Upper lobe of right lung (tissue), 1 donor: ENCODE measurements around the gene OPCML. TPM values are rescaled to one million over a fixed set of nuclear protein-coding genes. Genes with fewer than 3 reads are reported as not detected.

Source experiments
- ATAC-seq: fragments of 200-7000 bp; cut with Tn5 transposase; one replicate; pipeline ENCODE4 v1.9.1; 2020; ENCODE audit warnings: mild to moderate bottlenecking, moderate library complexity
- DNase-seq: peaks from one replicate; pipeline ENCODE4 v3.0.0-alpha.2; 2020
- H3K27ac ChIP-seq: fragments of 200-600 bp; one replicate; pipeline ENCODE4 v1.8.0; 2022
- H3K27me3 ChIP-seq: fragments of 200-600 bp; one replicate; pipeline ENCODE4 v1.8.0; 2022; ENCODE audit warnings: mild to moderate bottlenecking
- H3K36me3 ChIP-seq: fragments of 200-600 bp; one replicate; pipeline ENCODE4 v1.8.0; 2022
- H3K4me1 ChIP-seq: fragments of 200-600 bp; one replicate; pipeline ENCODE4 v1.8.0; 2022
- H3K4me3 ChIP-seq: fragments of 200-600 bp; one replicate; pipeline ENCODE4 v1.8.0; 2022; ENCODE audit warnings: mild to moderate bottlenecking
- H3K9me3 ChIP-seq: fragments of 200-600 bp; one replicate; pipeline ENCODE4 v1.8.0; 2022
- CTCF ChIP-seq: fragments of 200-600 bp; IDR thresholded peaks from one replicate; pipeline ENCODE4 v1.8.0; 2022; ENCODE audit warnings: antibody characterized with exemption
- intact Hi-C: fragments of 100-400 bp; cut with DNase I; formaldehyde crosslinking; loops from one replicate; pipeline ENCODE4 v1.11.0; 2022
- total RNA-seq: library from RNA; stranded (reverse); fragmentation: NEBNext Ultra II Directional; extraction: Animal tissue kit (Norgen Biotek cat#: 25700); gene quantifications from one replicate; pipeline ENCODE4 v1.2.1, GENCODE V29; 2021
- donor health status: DM: no; HTN: yes; CAD: no; lungs with severe emphysema.

OPCML gene
- total RNA-seq, 1 donor from 2014 or later, result not detected

- intact Hi-C loops, result no loop called here
- Histone ChIP-seq H3K4me1 (no peaks in the 10 kb centered on the region), H3K27ac (no peak overlapping the region), H3K27me3 (no peaks in the 10 kb centered on the region), H3K4me3 (no peak overlapping the region), H3K36me3 (no peaks in the 10 kb centered on the region), H3K9me3 (no peaks in the 10 kb centered on the region)
- TF ChIP-seq CTCF, result no peak
- DNase-seq, result no peak
- no peak for ATAC-seq
Observed at GRCh38 chr11:133408936-133409335, 123.4 kb downstream of the OPCML start.

- ATAC-seq (no peak), DNase-seq (no peak)
- no peaks in the 10 kb centered on the region for H3K9me3 ChIP-seq
- H3K27ac ChIP-seq, result no peak overlapping the region
- no peak overlapping the region for H3K4me3 ChIP-seq
- intact Hi-C loops, result no loop called here
- H3K36me3 ChIP-seq, result no peaks in the 10 kb centered on the region
- TF ChIP-seq CTCF, result no peak
- no peaks in the 10 kb centered on the region for H3K27me3 ChIP-seq
- H3K4me1 ChIP-seq, result no peaks in the 10 kb centered on the region
Observed at GRCh38 chr11:133408402-133408801, 123.9 kb downstream of the OPCML start.

- DNase-seq, result no peak
- Histone ChIP-seq H3K4me1 (no peaks in the 10 kb centered on the region), H3K36me3 (no peaks in the 10 kb centered on the region), H3K27me3 (no peaks in the 10 kb centered on the region), H3K27ac (no peak overlapping the region), H3K4me3 (no peak overlapping the region), H3K9me3 (no peaks in the 10 kb centered on the region)
- TF ChIP-seq CTCF, result no peak
- intact Hi-C loops, result no loop called here
- ATAC-seq, result no peak
Observed at GRCh38 chr11:133406489-133406888, 125.8 kb downstream of the OPCML start.

GRCh38 chr11:133403900-133404299, 128.4 kb downstream of the OPCML start:
- H3K4me3 ChIP-seq, result no peak overlapping the region
- H3K27ac ChIP-seq, result no peak overlapping the region
- intact Hi-C loops, result no loop called here
- peaks cover 7% of the 10 kb centered on the region for H3K4me1 ChIP-seq
- H3K9me3 ChIP-seq, result no peaks in the 10 kb centered on the region
- DNase-seq (no peak), ATAC-seq (no peak)
- TF ChIP-seq CTCF, result peak; percentile 9
- H3K27me3 ChIP-seq, result no peaks in the 10 kb centered on the region
- no peaks in the 10 kb centered on the region for H3K36me3 ChIP-seq

GRCh38 chr11:133402551-133402950, 129.8 kb downstream of the OPCML start:
- no peaks in the 10 kb centered on the region for H3K27me3 ChIP-seq
- no peak for TF ChIP-seq CTCF
- no peak overlapping the region for H3K4me3 ChIP-seq
- H3K36me3 ChIP-seq, result no peaks in the 10 kb centered on the region
- no peaks in the 10 kb centered on the region for H3K9me3 ChIP-seq
- H3K27ac ChIP-seq, result no peak overlapping the region
- DNase-seq (no peak), ATAC-seq (no peak)
- intact Hi-C loops, result no loop called here
- H3K4me1 ChIP-seq, result peaks cover 7% of the 10 kb centered on the region

- no peak for TF ChIP-seq CTCF
- Histone ChIP-seq H3K4me1 (peaks cover 7% of the 10 kb centered on the region), H3K36me3 (no peaks in the 10 kb centered on the region), H3K27ac (no peak overlapping the region), H3K27me3 (no peaks in the 10 kb centered on the region), H3K9me3 (no peaks in the 10 kb centered on the region), H3K4me3 (no peak overlapping the region)
- peak; percentile 78 for ATAC-seq
- intact Hi-C loops, result no loop called here
- DNase-seq, result no peak
Observed at GRCh38 chr11:133399855-133400625, 132.3 kb downstream of the OPCML start.
